Hematopoietic multipotent progenitor cell treated with erythropoietin and hydrocortisone succinate and interleukin-3 and kit ligand, for 6 days (in vitro differentiated cells): ENCODE results near the gene SGK1.
"Not testable (repeated sequence)": the region's sequence is repeated elsewhere in the genome, so short reads cannot be mapped to it uniquely, and the experiment has no call there.

ENCODE experiments used
- DNase-seq: peaks from one replicate; pipeline ENCODE4 v3.0.0-alpha.2; 2015

The SGK1 gene

DNA sequence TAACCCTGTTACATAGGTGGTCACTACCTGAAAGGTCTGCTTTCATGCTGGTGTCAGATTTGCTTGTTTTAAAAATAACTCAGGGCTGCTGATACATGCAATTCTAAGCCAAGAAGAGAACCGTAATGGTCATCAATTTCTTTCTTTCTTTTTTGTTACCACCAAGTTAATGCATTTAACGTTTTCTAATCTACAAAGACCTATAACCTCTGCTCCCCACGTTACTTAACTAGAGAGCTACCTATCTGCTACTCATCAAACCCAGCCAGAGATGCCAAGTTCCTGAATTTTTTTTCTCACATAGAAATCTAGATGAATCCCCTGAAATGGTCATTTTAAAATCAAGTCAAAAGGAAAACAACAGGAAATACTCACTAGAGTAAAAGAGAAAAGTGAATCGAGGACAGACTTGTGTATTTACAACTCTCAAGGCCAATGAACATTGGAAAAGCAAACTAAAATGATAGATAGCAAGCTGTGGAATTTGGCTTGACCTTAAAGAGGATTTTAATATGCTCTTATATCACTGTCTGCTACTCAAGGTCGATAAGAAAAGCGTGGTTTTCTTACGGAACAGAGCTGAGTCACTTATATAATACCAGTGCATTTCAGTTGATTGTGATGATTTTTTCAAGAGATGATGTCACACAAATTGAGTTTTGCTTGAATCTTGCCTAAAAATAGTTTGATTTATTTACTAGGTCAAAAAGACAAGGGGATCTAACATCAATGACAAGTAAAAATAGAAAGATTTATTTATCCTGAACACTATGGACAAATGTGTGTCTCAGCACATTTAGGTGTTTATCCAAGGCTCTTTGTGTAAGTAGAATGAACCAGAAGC lies 67.9 kb downstream of the SGK1 start:
- DNase-seq: peak; percentile 46

DNA sequence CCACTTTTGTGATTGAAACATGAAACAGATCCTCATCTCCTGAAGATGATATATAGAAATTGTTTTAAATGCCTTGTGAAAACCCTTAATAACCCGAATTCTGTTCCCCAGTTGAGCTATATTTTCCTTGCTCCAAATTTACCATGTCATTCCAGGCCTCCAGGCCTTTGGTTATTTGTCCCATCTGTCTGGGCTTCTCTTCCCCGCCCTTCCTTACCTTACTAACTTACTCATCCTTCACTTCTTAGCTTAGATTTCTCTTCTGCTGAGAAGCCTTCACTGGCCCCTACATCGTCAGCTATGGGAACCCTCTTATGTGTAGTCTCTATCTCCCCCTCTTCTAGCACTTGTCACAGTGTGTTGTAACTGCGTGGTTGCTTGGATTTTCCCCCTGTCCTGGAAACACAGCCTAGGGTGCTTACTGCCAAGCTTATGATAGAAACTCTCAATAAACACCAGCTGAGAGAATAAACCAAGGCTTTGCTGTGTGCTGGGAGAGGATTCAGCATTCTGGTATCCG lies 68.6 kb downstream of the SGK1 start:
- no peak for DNase-seq

- DNase-seq: no peak
Measured at GRCh38 chr6:134247844-134248580, 69.9 kb downstream of the SGK1 start.

DNA sequence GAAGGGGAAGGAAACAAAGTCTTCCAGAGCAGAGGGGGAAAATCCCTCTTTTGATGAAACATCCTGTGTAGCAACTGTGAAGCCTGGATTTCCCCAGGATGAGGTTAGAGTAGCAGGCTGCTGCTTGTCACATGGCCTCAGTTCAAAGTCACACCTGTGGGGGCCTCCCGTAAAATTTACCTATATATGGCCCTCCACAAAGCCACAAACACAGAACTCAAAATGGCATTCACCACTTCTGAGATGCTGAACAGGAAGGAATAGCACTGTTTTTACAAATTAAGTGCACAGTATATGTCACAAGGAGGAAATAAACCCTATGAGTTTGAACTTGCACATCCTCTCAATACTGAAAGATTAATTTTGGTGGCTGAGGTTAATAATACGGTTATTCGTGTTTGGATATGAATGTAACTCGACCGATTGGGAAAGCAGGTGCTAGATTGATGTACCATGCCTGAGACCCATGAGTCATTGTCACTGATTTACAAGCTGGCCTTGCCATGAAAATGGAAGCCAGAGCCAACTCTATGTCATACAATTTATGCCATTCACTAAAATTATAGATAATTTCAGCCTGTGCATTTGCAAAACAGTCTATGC lies 70.6 kb downstream of the SGK1 start:
- DNase-seq: no peak

- no peak for DNase-seq
Measured at GRCh38 chr6:134245706-134246105, 72.2 kb downstream of the SGK1 start.

DNA sequence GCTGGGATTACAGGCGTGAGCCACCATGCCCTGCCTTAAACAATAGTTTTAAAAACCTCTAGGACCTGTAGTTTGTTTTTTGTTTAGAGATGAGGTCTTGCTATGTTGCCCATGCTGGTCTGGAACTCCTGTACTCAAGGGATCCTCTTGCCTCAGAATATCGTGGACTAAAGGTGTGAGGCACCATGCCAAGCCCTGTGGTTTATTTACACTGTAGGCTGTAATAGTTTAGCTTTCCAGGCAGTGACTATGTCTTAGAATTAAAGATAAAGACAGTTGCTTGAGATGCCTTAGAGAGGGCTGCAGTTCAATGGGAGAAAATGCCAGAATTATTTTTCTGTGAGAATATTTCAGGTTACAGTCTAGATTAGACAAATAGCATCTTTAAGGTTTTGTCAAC lies 72.9 kb downstream of the SGK1 start:
- DNase-seq: peak; percentile 55

GRCh38 chr6:134240665-134241431 lies 77.1 kb downstream of the SGK1 start:
- peak; percentile 82 for DNase-seq

GRCh38 chr6:134238960-134239795 lies 78.7 kb downstream of the SGK1 start:
- DNase-seq: no peak

GRCh38 chr6:134238006-134238405 lies 79.9 kb downstream of the SGK1 start:
- DNase-seq: no peak

DNA sequence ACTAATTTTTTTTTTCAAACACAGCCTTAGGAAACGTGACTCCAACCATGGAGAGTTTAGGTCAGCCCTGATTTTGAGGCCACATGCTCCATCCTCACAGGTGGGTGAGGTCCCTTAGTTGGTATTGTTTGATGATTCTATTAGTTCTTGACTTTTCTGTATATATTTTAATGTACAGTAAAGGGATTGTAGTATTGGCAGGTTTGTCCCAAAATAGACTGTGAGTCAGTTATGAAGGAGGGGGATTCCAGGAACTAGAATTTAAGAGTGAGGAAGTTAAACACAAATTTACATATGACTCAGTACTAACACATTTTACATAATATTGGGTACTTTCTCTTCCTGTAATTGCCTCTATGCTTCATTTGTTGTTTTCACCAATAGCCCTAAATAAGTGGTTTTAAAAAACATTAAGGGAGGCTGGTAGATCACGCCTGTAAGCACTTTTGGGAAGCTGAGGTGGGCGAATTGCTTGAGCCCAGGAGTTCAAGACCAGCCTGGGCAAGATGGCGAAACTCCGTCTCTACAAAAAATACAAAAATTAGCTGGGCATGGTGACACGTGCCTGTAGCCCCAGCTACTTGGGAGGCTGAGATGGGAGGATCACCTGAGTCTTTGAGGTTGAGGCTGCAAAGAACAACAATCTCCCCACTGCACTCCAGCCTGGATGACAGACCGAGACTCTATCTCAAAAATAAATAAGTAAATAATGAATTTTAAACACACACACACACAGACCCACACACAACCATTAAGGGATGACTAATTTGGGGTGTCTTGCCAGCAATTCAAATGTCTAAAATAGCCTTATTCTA lies 81.8 kb downstream of the SGK1 start:
- no peak for DNase-seq

DNA sequence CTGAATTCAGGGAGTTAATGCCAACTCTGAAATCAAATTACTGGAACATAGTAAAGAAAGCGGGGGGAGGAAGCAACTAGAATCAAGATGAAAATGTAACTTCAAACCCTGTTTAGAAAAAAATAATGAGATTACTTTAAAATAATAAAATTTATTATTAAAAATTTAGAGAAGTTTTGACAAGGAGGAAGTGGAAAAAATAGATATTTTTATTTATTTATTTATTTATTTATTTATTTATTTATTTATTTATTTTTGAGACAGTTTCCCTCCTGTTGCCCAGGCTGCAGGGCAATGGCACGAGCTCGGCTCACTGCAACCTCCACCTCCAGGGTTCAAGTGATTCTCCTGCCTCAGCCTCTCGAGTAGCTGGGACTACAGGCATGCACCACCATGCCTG lies 82.6 kb downstream of the SGK1 start:
- DNase-seq: not testable (repeated sequence)

- no peak for DNase-seq
Measured at GRCh38 chr6:134233180-134233955, 84.5 kb downstream of the SGK1 start.

- no peak for DNase-seq
Measured at GRCh38 chr6:134230940-134231339, 87.0 kb downstream of the SGK1 start.

DNA sequence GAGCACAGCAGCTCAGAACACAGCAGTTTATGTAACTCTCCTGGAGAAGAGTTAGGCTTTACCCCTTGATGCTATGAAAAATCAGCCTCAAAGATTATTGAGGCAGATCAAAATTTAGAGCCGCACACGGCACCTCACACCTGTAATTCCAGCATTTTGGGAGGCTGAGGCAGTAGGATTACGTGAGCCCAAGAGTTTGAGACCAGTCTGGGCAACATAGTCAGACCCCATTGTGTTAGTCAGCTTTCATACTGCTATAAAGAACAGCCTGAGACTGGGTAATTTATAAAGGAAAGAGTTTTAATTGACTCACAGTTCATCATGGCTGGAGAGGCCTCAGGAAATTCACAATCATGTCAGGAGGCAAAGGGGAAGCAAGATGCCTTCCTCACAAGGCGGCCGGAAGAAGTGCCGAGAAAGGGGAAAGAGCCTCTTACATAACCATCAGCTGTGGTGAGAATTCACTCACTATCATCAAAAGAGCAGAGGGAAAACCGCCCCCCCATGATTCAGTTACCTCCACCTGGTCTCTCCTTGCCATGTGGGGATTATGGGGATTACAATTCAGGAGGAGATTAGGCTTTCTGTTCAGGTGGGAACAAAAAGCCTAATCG lies 87.7 kb downstream of the SGK1 start:
- DNase-seq: peak; percentile 30

DNA sequence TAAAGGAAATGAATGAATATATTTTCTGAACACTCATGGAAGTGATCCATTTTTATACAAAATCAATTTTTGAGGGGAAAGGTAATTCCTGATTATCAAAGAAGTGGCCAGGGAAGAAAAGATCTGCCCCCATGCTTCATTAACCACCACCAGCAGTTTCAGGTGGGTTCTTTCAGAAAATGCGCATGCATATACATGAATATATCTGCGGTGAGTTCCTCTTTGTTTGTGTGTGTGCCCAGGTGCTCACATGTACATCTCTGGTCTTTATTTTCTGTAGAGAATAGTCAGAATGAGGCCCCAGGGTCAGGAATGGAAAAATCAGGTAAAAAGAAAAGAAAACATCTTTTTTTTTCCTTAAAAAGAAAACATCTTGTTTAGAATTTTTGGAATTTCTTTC lies 88.4 kb downstream of the SGK1 start:
- no peak for DNase-seq

GRCh38 chr6:134223796-134224420 lies 94.0 kb downstream of the SGK1 start:
- no peak for DNase-seq

GRCh38 chr6:134221250-134221649 lies 96.7 kb downstream of the SGK1 start:
- DNase-seq: no peak

- no peak for DNase-seq
Measured at GRCh38 chr6:134217798-134218140, 100.1 kb downstream of the SGK1 start.

DNA sequence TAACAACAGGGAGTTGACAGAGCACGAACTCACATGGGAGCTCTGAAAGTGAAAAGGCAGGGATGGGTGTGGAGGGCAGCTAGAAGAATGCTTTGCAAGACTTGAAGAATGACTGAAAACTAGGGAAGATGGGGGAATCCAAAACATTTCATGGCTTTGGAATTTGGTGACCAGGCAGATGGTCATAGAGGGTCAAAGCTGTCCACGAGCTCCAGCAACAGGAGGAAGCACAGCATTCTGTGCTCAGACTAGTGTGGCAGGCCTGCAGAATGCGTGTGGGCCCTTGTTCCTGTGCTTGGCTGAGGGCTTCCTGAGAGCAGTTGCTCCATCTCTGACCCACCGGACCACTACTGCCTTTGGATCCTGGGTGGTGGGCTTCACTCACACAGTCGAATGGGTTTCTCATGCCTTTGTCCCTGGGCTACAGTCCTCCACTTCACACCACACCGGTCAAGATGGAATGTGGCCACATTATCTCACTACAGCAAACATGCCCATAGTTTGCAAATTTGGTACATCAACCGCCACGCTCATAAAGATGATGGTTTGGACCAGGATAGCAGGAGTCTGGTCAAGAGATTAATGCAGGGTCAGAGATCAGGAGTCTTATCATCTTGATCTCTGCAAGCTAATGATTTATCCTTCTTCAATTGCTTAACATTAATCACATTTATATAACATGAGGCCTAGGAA lies 100.7 kb downstream of the SGK1 start:
- DNase-seq: no peak
